ENCODE results near the gene FNBP1L. TPM values are rescaled to one million over a fixed set of nuclear protein-coding genes. Genes with fewer than 3 reads are reported as not detected.

Gene FNBP1L
- total RNA-seq, 2 experiments from 2014 or later: 0.13 TPM

DNA sequence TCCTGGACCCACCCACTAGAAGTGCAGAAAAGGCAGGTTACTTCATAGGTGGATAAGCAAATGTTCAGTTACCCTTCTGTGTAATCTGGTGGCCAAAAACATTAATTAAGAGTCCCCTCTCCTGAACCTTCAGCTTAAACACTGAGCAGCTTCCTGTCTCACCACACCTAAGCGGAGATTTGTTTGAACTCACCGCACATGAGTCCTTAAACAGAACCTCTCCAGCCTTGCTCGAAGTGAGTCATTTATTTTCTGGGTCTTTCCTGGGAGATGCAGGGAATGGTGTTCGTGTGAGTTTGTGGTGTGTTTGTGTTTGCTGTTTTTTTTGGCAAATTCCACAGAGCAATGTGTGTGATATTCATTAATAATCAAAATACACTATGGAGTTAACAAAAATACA is 7.6 kb upstream of the FNBP1L start:
- Histone ChIP-seq H3K79me2 (ENCODE audit: insufficient read depth, low read depth, low read length) (no peaks in the 10 kb centered on the region), H3K4me3 (ENCODE audit: low read depth, low read length, poor library complexity, severe bottlenecking) (no peak overlapping the region), H3K9me3 (ENCODE audit: low read length) (no peaks in the 10 kb centered on the region), H3K4me2 (ENCODE audit: low read length) (no peak overlapping the region), H3K4me1 (ENCODE audit: insufficient read depth, low read length, poor library complexity, severe bottlenecking) (no peaks in the 10 kb centered on the region), H3K9me2 (ENCODE audit: insufficient read depth, low read length) (no peaks in the 10 kb centered on the region), H3K27ac (ENCODE audit: low read depth, low read length, poor library complexity, severe bottlenecking) (no peak overlapping the region), H2AFZ (ENCODE audit: low read length) (no peak overlapping the region), H4K20me1 (ENCODE audit: insufficient read depth, low read length) (no peaks in the 10 kb centered on the region), H3K36me3 (ENCODE audit: insufficient read depth, low read length) (no peaks in the 10 kb centered on the region)
- TF ChIP-seq CTCF (conservative IDR thresholded peaks at IDR 0.05; ENCODE audit: low read length) (no peak), EZH2phosphoT487 (IDR thresholded peaks at IDR 0.05; ENCODE audit: borderline replicate concordance, low read depth, low read length) (no peak)
- ChIA-PET CTCF (ENCODE audit: unreplicated experiment) (no interaction called here), POLR2A (no interaction called here)
- DNase-seq (ENCODE audit: low spot score): no peak
- no TSS peak for BruUV-seq (replicated peaks)
- intact Hi-C loops (cut with micrococcal nuclease; ENCODE audit: unreplicated experiment): no loop called here

DNA sequence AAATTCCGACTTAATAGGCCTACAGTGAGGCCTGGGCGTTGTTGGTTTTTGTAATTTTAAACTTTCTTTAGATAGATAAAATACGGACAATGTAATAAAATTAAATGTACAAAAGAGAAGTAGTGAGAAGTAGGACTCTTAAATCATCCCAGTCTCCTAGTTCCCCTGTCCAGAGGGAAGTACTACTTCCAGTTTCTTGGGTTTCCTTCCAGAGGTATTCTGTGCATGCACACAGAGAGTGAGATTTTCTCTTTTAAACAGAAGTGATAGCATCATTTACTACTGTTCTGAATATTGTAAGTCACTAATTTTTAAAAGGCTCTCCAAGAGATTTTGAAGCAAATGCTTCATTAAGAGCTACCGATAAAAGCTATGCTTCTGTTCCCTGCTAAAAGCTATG is 7.2 kb upstream of the FNBP1L start:
- Histone ChIP-seq H3K4me3 (ENCODE audit: low read depth, low read length, poor library complexity, severe bottlenecking) (no peak overlapping the region), H3K79me2 (ENCODE audit: insufficient read depth, low read depth, low read length) (no peaks in the 10 kb centered on the region), H4K20me1 (ENCODE audit: insufficient read depth, low read length) (no peaks in the 10 kb centered on the region), H3K36me3 (ENCODE audit: insufficient read depth, low read length) (no peaks in the 10 kb centered on the region), H3K4me1 (ENCODE audit: insufficient read depth, low read length, poor library complexity, severe bottlenecking) (no peaks in the 10 kb centered on the region), H3K9me2 (ENCODE audit: insufficient read depth, low read length) (no peaks in the 10 kb centered on the region), H3K4me2 (ENCODE audit: low read length) (no peak overlapping the region), H3K27ac (ENCODE audit: low read depth, low read length, poor library complexity, severe bottlenecking) (no peak overlapping the region), H2AFZ (ENCODE audit: low read length) (no peak overlapping the region), H3K9me3 (ENCODE audit: low read length) (no peaks in the 10 kb centered on the region)
- intact Hi-C loops (cut with micrococcal nuclease; ENCODE audit: unreplicated experiment): no loop called here
- no TSS peak for BruUV-seq (replicated peaks)
- TF ChIP-seq EZH2phosphoT487 (IDR thresholded peaks at IDR 0.05; ENCODE audit: borderline replicate concordance, low read depth, low read length) (no peak), CTCF (conservative IDR thresholded peaks at IDR 0.05; ENCODE audit: low read length) (no peak)
- POLR2A ChIA-PET: no interaction called here
- no peak for DNase-seq (ENCODE audit: low spot score)
- CTCF ChIA-PET (ENCODE audit: unreplicated experiment): no interaction called here

DNA sequence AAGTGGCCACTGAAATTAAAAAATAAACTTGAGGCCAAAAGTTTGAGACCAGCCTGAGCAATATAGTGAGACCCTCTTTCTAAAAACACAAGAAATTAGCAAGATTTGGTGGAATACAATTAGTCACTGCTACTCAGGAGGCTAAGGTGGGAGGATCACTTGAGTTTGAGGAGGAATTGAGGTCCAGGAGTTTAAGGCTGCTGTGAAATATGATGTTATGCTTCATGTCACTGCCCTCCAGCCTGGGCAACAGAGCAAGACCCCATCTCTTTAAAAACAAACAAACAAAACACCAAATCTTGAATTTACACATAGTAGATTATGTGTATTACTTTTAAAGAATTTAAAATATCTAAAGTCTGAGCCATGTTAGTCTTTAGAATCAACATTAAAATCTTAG is 6.3 kb upstream of the FNBP1L start:
- Histone ChIP-seq H3K4me1 (ENCODE audit: insufficient read depth, low read length, poor library complexity, severe bottlenecking) (no peaks in the 10 kb centered on the region), H3K4me2 (ENCODE audit: low read length) (no peak overlapping the region), H2AFZ (ENCODE audit: low read length) (no peak overlapping the region), H3K9me2 (ENCODE audit: insufficient read depth, low read length) (no peaks in the 10 kb centered on the region), H3K36me3 (ENCODE audit: insufficient read depth, low read length) (no peaks in the 10 kb centered on the region), H3K79me2 (ENCODE audit: insufficient read depth, low read depth, low read length) (no peaks in the 10 kb centered on the region), H3K4me3 (ENCODE audit: low read depth, low read length, poor library complexity, severe bottlenecking) (no peak overlapping the region), H4K20me1 (ENCODE audit: insufficient read depth, low read length) (no peaks in the 10 kb centered on the region), H3K9me3 (ENCODE audit: low read length) (no peaks in the 10 kb centered on the region), H3K27ac (ENCODE audit: low read depth, low read length, poor library complexity, severe bottlenecking) (no peak overlapping the region)
- TF ChIP-seq EZH2phosphoT487 (IDR thresholded peaks at IDR 0.05; ENCODE audit: borderline replicate concordance, low read depth, low read length): no peak
- TF ChIP-seq CTCF (conservative IDR thresholded peaks at IDR 0.05; ENCODE audit: low read length): no peak
- POLR2A ChIA-PET: no interaction called here
- intact Hi-C loops (cut with micrococcal nuclease; ENCODE audit: unreplicated experiment): no loop called here
- BruUV-seq (replicated peaks): no TSS peak
- DNase-seq (ENCODE audit: low spot score): no peak
- CTCF ChIA-PET (ENCODE audit: unreplicated experiment): no interaction called here

Data from OCI-LY7 (cell line).